GF-D8 (cell line): ENCODE results near the gene ADAMTSL1.

ENCODE experiments used
- DNase-seq: peaks from one replicate; lab custom pipeline; 2025; lab: John Stamatoyannopoulos, UW

Gene ADAMTSL1

GRCh38 chr9:18700714-18701113 is 226.8 kb downstream of the ADAMTSL1 start:
- no peak for DNase-seq

GRCh38 chr9:18703151-18703900 is 229.4 kb downstream of the ADAMTSL1 start:
- no peak for DNase-seq

- no peak for DNase-seq
Observed at GRCh38 chr9:18703901-18704379, 230.0 kb downstream of the ADAMTSL1 start.

- no peak for DNase-seq
Observed at GRCh38 chr9:18705796-18706392, 231.9 kb downstream of the ADAMTSL1 start.

- no peak for DNase-seq
Observed at GRCh38 chr9:18706648-18707047, 232.7 kb downstream of the ADAMTSL1 start.

GRCh38 chr9:18707061-18707461 is 233.1 kb downstream of the ADAMTSL1 start:
- DNase-seq, result no peak

GRCh38 chr9:18707489-18708205 is 233.7 kb downstream of the ADAMTSL1 start:
- DNase-seq, result no peak

- no peak for DNase-seq
Observed at GRCh38 chr9:18708429-18708828, 234.5 kb downstream of the ADAMTSL1 start.

- DNase-seq, result no peak
Observed at GRCh38 chr9:18710065-18710464, 236.1 kb downstream of the ADAMTSL1 start.

GRCh38 chr9:18717759-18718158 is 243.8 kb downstream of the ADAMTSL1 start:
- no peak for DNase-seq

GRCh38 chr9:18718393-18718792 is 244.4 kb downstream of the ADAMTSL1 start:
- no peak for DNase-seq

- no peak for DNase-seq
Observed at GRCh38 chr9:18718932-18719331, 245.0 kb downstream of the ADAMTSL1 start.

- DNase-seq, result no peak
Observed at GRCh38 chr9:18720691-18721090, 246.7 kb downstream of the ADAMTSL1 start.

GRCh38 chr9:18721267-18721994 is 247.5 kb downstream of the ADAMTSL1 start:
- no peak for DNase-seq

GRCh38 chr9:18721995-18722310 is 248.0 kb downstream of the ADAMTSL1 start:
- no peak for DNase-seq

GRCh38 chr9:18722882-18723281 is 248.9 kb downstream of the ADAMTSL1 start:
- DNase-seq, result no peak

GRCh38 chr9:18723366-18723765 is 249.4 kb downstream of the ADAMTSL1 start:
- no peak for DNase-seq

- no peak for DNase-seq
Observed at GRCh38 chr9:18726546-18726945, 252.6 kb downstream of the ADAMTSL1 start.

GRCh38 chr9:18727904-18728303 is 254.0 kb downstream of the ADAMTSL1 start:
- no peak for DNase-seq

- DNase-seq, result no peak
Observed at GRCh38 chr9:18728642-18729041, 254.7 kb downstream of the ADAMTSL1 start.

GRCh38 chr9:18730241-18730640 is 256.3 kb downstream of the ADAMTSL1 start:
- no peak for DNase-seq

GRCh38 chr9:18739127-18739526 is 265.2 kb downstream of the ADAMTSL1 start:
- DNase-seq, result no peak
